Measurements from ENCODE around the gene NMT1. TPM values are rescaled to one million over a fixed set of nuclear protein-coding genes. Genes with fewer than 3 reads are reported as not detected.

The NMT1 gene
- total RNA-seq, 1 experiment from 2014 or later, result 117 TPM

DNA sequence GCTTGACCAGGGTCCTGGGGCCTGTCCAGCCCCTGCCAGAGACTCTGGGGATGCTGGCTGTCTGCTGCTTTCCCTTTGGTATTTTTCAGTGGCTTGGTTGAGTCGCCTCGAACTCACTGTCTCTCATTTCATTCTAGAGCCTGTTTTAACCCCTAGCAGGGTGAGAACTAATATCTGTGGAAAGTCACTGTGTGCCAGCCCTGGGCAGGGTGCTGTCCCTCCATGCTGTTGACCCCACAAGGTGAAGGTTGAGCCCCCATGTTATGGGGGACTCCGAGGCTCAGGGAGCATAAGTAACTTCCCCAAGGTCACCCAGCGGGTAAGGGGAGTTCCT, 42.6 kb upstream of the NMT1 start:
- Histone ChIP-seq H3F3A (ENCODE audit: low read length, unreplicated experiment) (no peaks in the 10 kb centered on the region), H3K27ac (ENCODE audit: low read length) (no peak overlapping the region), H3K79me2 (ENCODE audit: low read length) (no peaks in the 10 kb centered on the region), H3K4me1 (ENCODE audit: insufficient read depth, low read length) (peaks cover 19% of the 10 kb centered on the region; the same call in 1 of the 2 replicates), H3K9ac (ENCODE audit: low read length) (peak overlapping the region; percentile 68), H3K9me3 (ENCODE audit: low read length) (no peaks in the 10 kb centered on the region), H3K36me3 (ENCODE audit: low read depth, low read length) (no peaks in the 10 kb centered on the region), H3K4me3 (ENCODE audit: low read length) (peak overlapping the region; percentile 72), H4K20me1 (ENCODE audit: low read length) (no peaks in the 10 kb centered on the region), H2AFZ (ENCODE audit: low read length) (peak overlapping the region; percentile 93), H3K4me2 (ENCODE audit: low read length) (peak overlapping the region; percentile 94), H3K9me2 (replicated peaks; ENCODE audit: low read length) (no peaks in the 10 kb centered on the region), H3K27me3 (ENCODE audit: low read length) (no peaks in the 10 kb centered on the region)
- ChIA-PET CTCF (interaction anchor here (0.8 to 4.9 kb wide), 2 partner anchors 72 to 98 kb away, joined by 3 to 45 read pairs; no protein-coding TSS in a partner anchor), POLR2A (ENCODE audit: unreplicated experiment) (interaction anchor here (0.6 kb wide), 1 partner anchor 74 kb away, joined by 3 read pairs; no protein-coding TSS in a partner anchor)
- BruUV-seq (replicated peaks), result no TSS peak
- ATAC-seq, result no peak
- intact Hi-C loops (cut with micrococcal nuclease), result loop anchor here (5.0 kb wide), 1 partner anchor 76 kb away; no protein-coding TSS in a partner anchor
- DNase-seq, result peak; percentile 28
- TF ChIP-seq EZH2 (IDR thresholded peaks at IDR 0.05; ENCODE audit: low read length, unreplicated experiment) (no peak), EZH2phosphoT487 (IDR thresholded peaks at IDR 0.05; ENCODE audit: borderline replicate concordance, low read length) (no peak)
- TF ChIP-seq, protein P1, sequence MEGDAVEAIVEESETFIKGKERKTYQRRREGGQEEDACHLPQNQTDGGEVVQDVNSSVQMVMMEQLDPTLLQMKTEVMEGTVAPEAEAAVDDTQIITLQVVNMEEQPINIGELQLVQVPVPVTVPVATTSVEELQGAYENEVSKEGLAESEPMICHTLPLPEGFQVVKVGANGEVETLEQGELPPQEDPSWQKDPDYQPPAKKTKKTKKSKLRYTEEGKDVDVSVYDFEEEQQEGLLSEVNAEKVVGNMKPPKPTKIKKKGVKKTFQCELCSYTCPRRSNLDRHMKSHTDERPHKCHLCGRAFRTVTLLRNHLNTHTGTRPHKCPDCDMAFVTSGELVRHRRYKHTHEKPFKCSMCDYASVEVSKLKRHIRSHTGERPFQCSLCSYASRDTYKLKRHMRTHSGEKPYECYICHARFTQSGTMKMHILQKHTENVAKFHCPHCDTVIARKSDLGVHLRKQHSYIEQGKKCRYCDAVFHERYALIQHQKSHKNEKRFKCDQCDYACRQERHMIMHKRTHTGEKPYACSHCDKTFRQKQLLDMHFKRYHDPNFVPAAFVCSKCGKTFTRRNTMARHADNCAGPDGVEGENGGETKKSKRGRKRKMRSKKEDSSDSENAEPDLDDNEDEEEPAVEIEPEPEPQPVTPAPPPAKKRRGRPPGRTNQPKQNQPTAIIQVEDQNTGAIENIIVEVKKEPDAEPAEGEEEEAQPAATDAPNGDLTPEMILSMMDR (conservative IDR thresholded peaks at IDR 0.05; ENCODE audit: low read depth, low read length), result no peak

DNA sequence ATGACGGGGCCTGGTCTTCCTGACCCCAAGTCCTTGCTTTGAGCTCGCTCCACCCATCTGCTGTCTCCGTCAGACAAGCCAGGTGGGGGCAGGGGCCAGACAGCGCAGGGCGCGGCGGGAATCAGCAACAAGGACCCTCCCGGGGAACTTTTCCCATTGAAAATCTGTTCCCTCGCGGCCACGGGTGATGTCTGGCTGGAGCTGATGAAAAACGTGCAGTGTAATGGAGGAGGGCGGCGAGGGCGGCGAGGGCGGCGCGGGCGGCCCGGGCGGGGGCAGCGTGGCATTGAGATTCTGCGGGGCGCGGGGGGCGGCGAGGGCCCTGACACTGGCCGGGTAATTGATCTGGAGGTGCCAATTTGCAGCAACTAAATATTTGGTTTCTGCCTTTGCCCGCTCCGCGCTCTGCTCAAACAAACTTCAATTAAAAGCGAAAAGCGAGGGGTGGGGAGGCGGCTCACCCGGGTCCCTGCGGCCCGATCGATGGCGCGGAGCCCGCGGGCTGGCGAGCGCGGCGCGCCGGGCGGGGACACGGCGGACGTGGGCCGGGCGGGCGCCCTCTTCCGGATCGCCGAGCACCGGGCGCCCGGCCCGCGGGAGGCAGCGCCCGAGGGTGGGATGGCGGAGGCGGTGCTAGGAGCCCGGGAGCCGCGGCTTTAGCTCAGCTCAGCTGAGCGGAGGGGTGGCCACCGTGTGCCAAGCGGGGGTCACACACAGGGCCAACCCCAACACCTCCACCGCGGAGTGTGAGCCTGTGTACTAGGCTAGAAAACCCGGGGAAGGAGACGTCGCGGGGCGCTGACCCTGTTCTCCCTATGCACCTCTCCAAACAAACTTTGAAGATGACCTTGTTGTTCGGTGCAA, 42.0 kb upstream of the NMT1 start:
- no peaks in the 10 kb centered on the region for H3K9me3 ChIP-seq (ENCODE audit: low read length)
- intact Hi-C loops (cut with micrococcal nuclease), result loop anchor here (1.0 to 5.0 kb wide), 2 partner anchors 74 to 77 kb away; no protein-coding TSS in a partner anchor
- ChIA-PET CTCF (interaction anchor here (0.8 to 4.9 kb wide), 4 partner anchors 72 to 118 kb away, joined by 3 to 45 read pairs (median 3); no protein-coding TSS in a partner anchor), POLR2A (ENCODE audit: unreplicated experiment) (interaction anchor here (0.6 kb wide), 1 partner anchor 74 kb away, joined by 3 read pairs; no protein-coding TSS in a partner anchor)
- peak overlapping the region; percentile 94 for H3K4me2 ChIP-seq (ENCODE audit: low read length)
- H3K9me2 ChIP-seq (replicated peaks; ENCODE audit: low read length), result no peaks in the 10 kb centered on the region
- H3K4me1 ChIP-seq (ENCODE audit: insufficient read depth, low read length), result peaks cover 19% of the 10 kb centered on the region; the same call in 1 of the 2 replicates
- no peaks in the 10 kb centered on the region for H3K36me3 ChIP-seq (ENCODE audit: low read depth, low read length)
- DNase-seq, result peak; percentile 75
- ATAC-seq, result peak; percentile 68
- peak overlapping the region; percentile 93 for H2AFZ ChIP-seq (ENCODE audit: low read length)
- no peaks in the 10 kb centered on the region for H3K27me3 ChIP-seq (ENCODE audit: low read length)
- BruUV-seq (replicated peaks), result no TSS peak
- H3K79me2 ChIP-seq (ENCODE audit: low read length), result no peaks in the 10 kb centered on the region
- TF ChIP-seq EZH2phosphoT487 (IDR thresholded peaks at IDR 0.05; ENCODE audit: borderline replicate concordance, low read length) (no peak), EZH2 (IDR thresholded peaks at IDR 0.05; ENCODE audit: low read length, unreplicated experiment) (no peak)
- TF ChIP-seq, protein P1 (conservative IDR thresholded peaks at IDR 0.05; ENCODE audit: low read depth, low read length), result peak; percentile 49
- no peaks in the 10 kb centered on the region for H3F3A ChIP-seq (ENCODE audit: low read length, unreplicated experiment)
- no peaks in the 10 kb centered on the region for H4K20me1 ChIP-seq (ENCODE audit: low read length)
- H3K27ac ChIP-seq (ENCODE audit: low read length), result no peak overlapping the region
- H3K9ac ChIP-seq (ENCODE audit: low read length), result peak overlapping the region; percentile 68
- peak overlapping the region; percentile 72 for H3K4me3 ChIP-seq (ENCODE audit: low read length)

Measured in PC-3 (cell line).